C4-2B (cell line): ENCODE measurements around the gene RPAIN.
A peak's percentile ranks its signal among the peaks of the same experiment; 100 is the strongest.

Experiments
- H3K27ac ChIP-seq: fragments of 450-650 bp; 2 replicates; pipeline ENCODE4 v1.5.1; 2017
- CTCF ChIP-seq: fragments of 450-650 bp; conservative IDR thresholded peaks from 2 replicates; pipeline ENCODE4 v1.5.1; 2017; ENCODE audit warnings: mild to moderate bottlenecking
- ZFX ChIP-seq: fragments of 450-650 bp; IDR thresholded peaks from 2 replicates; pipeline ENCODE4 v1.6.1; 2017

RPAIN gene

GRCh38 chr17:5438716-5439445, 18.9 kb downstream of the RPAIN start, which contains the start of gene C1QBP:
TSS of gene C1QBP (minus strand) at chr17:5439155. CDS start at chr17:5439073, 82 bp downstream.
- TF ChIP-seq ZFX (peak; percentile 99), CTCF (peak; percentile 100)
- peak within 1 kb of the TSS; percentile 88 for H3K27ac ChIP-seq

DNA sequence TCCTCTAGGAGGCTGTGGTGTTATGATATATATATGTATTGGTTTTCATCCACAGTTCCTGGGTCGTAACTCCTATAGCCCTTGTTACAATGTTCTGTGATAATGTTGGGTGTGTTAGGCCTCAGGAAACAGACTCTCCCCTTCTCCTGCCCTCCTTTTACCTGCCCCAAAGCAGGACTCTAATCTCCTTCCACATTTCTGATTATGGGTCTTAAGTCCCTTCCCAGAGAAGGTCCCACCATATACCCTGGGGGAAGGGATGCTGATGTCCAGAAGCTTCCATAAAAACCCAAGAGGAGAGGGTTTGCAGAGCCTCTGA, 19.4 kb downstream of the RPAIN start:
- no peak for TF ChIP-seq ZFX
- TF ChIP-seq CTCF, result no peak; the same call in none of the 2 replicates
- peak overlapping the region; percentile 88 for H3K27ac ChIP-seq

DNA sequence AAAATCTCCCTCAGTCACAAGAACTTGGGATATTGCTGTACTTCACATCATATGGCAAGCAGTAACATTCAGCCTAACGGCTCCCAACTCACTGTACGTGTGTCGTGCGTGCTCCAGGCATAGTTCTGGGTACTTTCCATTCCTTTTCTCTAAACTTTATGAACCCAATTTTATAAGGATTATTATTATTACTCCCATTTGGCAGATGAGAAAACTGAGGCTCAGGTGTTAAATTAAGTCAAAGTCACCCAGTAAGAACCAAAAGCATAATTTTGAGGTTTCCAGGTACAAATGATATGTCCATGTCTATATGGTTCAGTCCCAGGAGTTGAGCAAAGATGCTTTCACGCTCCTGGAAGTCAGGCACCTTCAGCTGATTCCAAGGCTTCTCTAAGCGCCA, 23.7 kb downstream of the RPAIN start:
- H3K27ac ChIP-seq, result no peak overlapping the region
- TF ChIP-seq ZFX, result no peak
- TF ChIP-seq CTCF, result no peak

DNA sequence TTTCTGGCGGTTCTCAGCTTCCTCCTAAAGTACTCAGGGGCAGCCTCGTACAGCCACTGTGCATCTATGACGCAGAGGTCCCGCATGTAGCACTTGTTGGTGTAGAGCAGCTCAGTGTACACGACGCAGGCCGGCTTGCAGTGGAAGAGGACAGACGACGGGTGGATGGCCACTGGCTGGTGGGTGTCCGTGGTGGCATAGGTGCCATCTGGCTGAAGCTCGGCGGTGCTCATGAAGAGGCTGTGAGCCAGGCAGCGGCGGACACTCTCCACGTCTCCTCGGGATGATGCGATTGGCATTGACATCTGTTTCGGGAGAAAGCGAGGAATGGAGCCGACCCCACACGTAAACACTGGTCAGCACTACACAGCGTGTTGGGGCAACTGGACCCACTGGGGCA, 24.2 kb downstream of the RPAIN start:
- no peak for TF ChIP-seq CTCF
- no peak for TF ChIP-seq ZFX
- H3K27ac ChIP-seq, result no peak overlapping the region

DNA sequence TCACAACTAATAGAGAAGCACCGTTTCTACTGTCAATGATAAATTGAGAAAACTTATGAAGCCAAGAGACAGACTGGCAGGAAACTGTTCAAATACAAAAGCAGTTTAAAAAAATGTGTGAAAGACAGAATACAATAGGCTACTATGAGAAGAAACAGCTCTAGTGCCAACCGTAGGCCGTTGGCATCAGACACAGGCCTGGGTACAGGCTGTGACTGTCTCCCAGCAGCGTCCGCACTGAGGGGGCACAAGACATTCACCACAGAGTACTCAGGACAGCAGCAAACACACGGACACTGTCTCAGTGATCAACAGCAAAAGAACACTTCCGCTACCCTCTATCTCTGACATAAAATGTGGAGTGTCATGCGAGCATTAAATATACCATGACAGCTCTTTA, 26.8 kb downstream of the RPAIN start:
- TF ChIP-seq CTCF, result no peak
- no peak for TF ChIP-seq ZFX
- no peak overlapping the region for H3K27ac ChIP-seq

DNA sequence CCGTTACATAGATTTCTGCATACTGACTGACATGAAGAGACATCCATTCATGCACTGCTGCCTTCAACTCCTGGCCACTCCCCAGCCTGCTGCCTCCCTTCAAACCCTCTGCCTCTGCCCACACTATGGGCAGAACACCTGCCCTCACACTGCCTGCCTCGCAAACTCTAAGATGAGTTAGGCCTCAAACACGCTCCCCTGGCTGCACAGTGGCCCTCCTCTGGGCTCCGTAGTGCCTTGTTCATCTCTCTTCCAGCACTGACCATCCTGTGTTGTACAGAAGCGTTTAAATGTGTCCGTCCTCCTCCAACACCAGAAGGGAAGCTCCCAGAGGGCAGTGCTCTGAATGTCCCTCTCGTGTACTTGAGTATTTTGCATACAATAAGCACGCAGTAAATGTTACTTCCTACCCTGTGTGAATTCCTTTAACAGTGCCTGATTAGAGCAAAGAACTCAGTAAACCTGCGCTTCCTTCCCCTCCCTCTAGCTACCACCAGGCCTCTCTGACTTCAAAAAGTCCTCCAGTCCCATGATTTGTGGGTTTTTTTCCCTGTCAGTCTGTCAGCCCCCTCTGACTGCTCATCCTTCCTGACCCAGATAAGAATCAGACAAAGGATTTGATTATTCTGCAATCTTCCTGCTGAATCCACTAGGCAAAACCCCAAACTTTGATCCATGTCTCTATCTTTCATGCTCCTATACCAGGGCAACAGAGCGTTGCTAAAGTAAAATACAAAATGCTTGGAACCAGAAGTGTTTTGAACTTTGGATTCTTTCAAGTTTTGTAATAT, 44.9 kb downstream of the RPAIN start:
- no peak overlapping the region for H3K27ac ChIP-seq
- no peak for TF ChIP-seq CTCF
- TF ChIP-seq ZFX, result no peak

GRCh38 chr17:5466295-5466694, 46.3 kb downstream of the RPAIN start:
- TF ChIP-seq CTCF, result no peak
- no peak overlapping the region for H3K27ac ChIP-seq
